Gastroesophageal sphincter (tissue), 3 donors: ENCODE results near the gene TMCC1.

ENCODE experiments used
- CTCF ChIP-seq, 4 experiments: fragments of 200-600 bp in 2 of 4; fragments of 450-650 bp in 2 of 4; sonication (generic) in 1 of 4; IDR thresholded peaks; one replicate each; pipeline ENCODE4 v1.5.1; 2017 to 2019; ENCODE audit warnings: antibody characterized with exemption in 4 of 4, mild to moderate bottlenecking in 2 of 4, moderate library complexity in 2 of 4
- EP300 ChIP-seq: sonication (generic); formaldehyde crosslinking; IDR thresholded peaks from one replicate; pipeline ENCODE4 v1.6.1; 2017; ENCODE audit warnings: antibody characterized with exemption, mild to moderate bottlenecking
- POLR2A ChIP-seq, 2 donors: fragments of 450-650 bp; IDR thresholded peaks; one replicate each; pipeline ENCODE4 v1.6.1; 2017; ENCODE audit warnings: antibody characterized with exemption in 2 of 2, mild to moderate bottlenecking in 2 of 2, moderate library complexity in 1 of 2
- POLR2AphosphoS5 ChIP-seq: sonication (generic); formaldehyde crosslinking; IDR thresholded peaks from one replicate; pipeline ENCODE4 v1.6.1; 2017; ENCODE audit warnings: antibody characterized with exemption

DNA sequence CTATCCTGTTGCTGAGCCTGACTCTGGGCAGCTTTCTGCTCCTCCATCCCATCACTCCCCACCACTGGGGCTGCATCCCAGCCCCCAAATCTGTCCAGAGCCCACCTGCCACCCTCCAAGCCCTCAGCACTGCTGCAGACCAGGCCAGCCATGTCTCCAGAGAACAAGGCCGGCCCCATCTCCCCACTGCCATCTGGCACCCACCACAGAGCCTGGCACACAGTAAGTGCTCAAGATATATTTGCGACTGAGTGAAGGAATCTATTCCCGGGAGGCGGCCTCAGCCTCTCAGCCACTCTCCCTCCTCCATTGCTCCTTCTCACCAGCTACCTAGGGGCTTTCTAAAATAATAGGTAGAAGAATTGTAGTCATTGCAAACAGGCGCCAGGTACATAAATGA, 291.8 kb downstream of the TMCC1 start:
- no peak for TF ChIP-seq CTCF (IDR thresholded peaks at IDR 0.05)
- no peak for TF ChIP-seq POLR2A (IDR thresholded peaks at IDR 0.05)
- TF ChIP-seq POLR2AphosphoS5, result no peak
- TF ChIP-seq EP300, result no peak
